Measurements from ENCODE around the gene ANO6. TPM values are rescaled to one million over a fixed set of nuclear protein-coding genes. Genes with fewer than 3 reads are reported as not detected.

The ANO6 gene
- total RNA-seq, 1 experiment from 2014 or later: 46.8 TPM

- no peak for TF ChIP-seq ZNF532 (CRISPR knock-in tag; IDR thresholded peaks at IDR 0.05; ENCODE audit: borderline replicate concordance)
These were observed 138.5 kb downstream of the ANO6 start (continued) for GRCh38 chr12:45354399-45354798.

- Mint-ChIP-seq H3K27ac (peak overlapping the region; percentile 62; the same call in 1 of the 2 replicates), H3K9me3 (peaks cover 6% of the 10 kb centered on the region), H3K4me3 (no peak overlapping the region), H3K36me3 (peaks cover 49% of the 10 kb centered on the region), H3K4me1 (peaks cover 13% of the 10 kb centered on the region), H3K27me3 (ENCODE audit: low read depth) (no peaks in the 10 kb centered on the region)
- DNase-seq (ENCODE audit: low spot score): no peak
- CTCF ChIA-PET: no interaction called here
- no peak for TF ChIP-seq USF1 (CRISPR knock-in tag; IDR thresholded peaks at IDR 0.05)
- TF ChIP-seq IRF2 (CRISPR knock-in tag; IDR thresholded peaks at IDR 0.05; ENCODE audit: borderline replicate concordance, low read depth): no peak
- no peak for TF ChIP-seq MLX (CRISPR knock-in tag; IDR thresholded peaks at IDR 0.05)
- no peak for TF ChIP-seq ZBTB43 (CRISPR knock-in tag; IDR thresholded peaks at IDR 0.05)
- no peak for TF ChIP-seq FOXP4 (CRISPR knock-in tag; IDR thresholded peaks at IDR 0.05)
- no peak for TF ChIP-seq TEAD4 (CRISPR knock-in tag; IDR thresholded peaks at IDR 0.05)
- no peak for TF ChIP-seq EMX1 (CRISPR knock-in tag; IDR thresholded peaks at IDR 0.05)
- TF ChIP-seq USF2 (CRISPR knock-in tag; IDR thresholded peaks at IDR 0.05): no peak
- no peak for TF ChIP-seq ATF3 (CRISPR knock-in tag; conservative IDR thresholded peaks at IDR 0.05)
- POLR2A ChIA-PET: no interaction called here
- ATAC-seq: no peak
These were observed 139.8 kb downstream of the ANO6 start for GRCh38 chr12:45355730-45356129.

GRCh38 chr12:45356822-45357538, 141.1 kb downstream of the ANO6 start:
- Mint-ChIP-seq H3K4me3 (no peak overlapping the region), H3K27ac (no peak overlapping the region), H3K9me3 (peaks cover 14% of the 10 kb centered on the region), H3K4me1 (peaks cover 13% of the 10 kb centered on the region), H3K27me3 (ENCODE audit: low read depth) (no peaks in the 10 kb centered on the region), H3K36me3 (peaks cover 48% of the 10 kb centered on the region)
- ChIA-PET CTCF (no interaction called here), POLR2A (no interaction called here)
- no peak for ATAC-seq
- no peak for DNase-seq (ENCODE audit: low spot score)
- TF ChIP-seq ZBTB21 (CRISPR knock-in tag; IDR thresholded peaks at IDR 0.05; ENCODE audit: borderline replicate concordance): no peak
- no peak for TF ChIP-seq NR3C1 (CRISPR knock-in tag; conservative IDR thresholded peaks at IDR 0.05; ENCODE audit: low read depth)
- no peak for TF ChIP-seq AFF4 (CRISPR knock-in tag; IDR thresholded peaks at IDR 0.05; ENCODE audit: borderline replicate concordance)
- TF ChIP-seq OVOL2 (CRISPR knock-in tag; IDR thresholded peaks at IDR 0.05; ENCODE audit: borderline replicate concordance): no peak
- TF ChIP-seq ZNF219 (CRISPR knock-in tag; IDR thresholded peaks at IDR 0.05; ENCODE audit: borderline replicate concordance): no peak
- no peak for TF ChIP-seq ZMAT4 (CRISPR knock-in tag; IDR thresholded peaks at IDR 0.05)

Data from WTC11 (cell line).